HG02623 (cell line): ENCODE data around the gene RGL1.
"Not testable (repeated sequence)": the region's sequence is repeated elsewhere in the genome, so short reads cannot be mapped to it uniquely, and the experiment has no call there.

Source experiments
- ATAC-seq: cut with Tn5 transposase; IDR thresholded peaks from one replicate; pipeline ENCODE4 v1.9.1; 2021; ENCODE audit warnings: moderate library complexity; ENCODE audit not compliant: unreplicated experiment

RGL1 gene

GRCh38 chr1:183783767-183784637 is 20.9 kb upstream of the RGL1 start:
- ATAC-seq = no peak

- not testable (repeated sequence) for ATAC-seq
These were observed 19.0 kb upstream of the RGL1 start for GRCh38 chr1:183785921-183786320.

DNA sequence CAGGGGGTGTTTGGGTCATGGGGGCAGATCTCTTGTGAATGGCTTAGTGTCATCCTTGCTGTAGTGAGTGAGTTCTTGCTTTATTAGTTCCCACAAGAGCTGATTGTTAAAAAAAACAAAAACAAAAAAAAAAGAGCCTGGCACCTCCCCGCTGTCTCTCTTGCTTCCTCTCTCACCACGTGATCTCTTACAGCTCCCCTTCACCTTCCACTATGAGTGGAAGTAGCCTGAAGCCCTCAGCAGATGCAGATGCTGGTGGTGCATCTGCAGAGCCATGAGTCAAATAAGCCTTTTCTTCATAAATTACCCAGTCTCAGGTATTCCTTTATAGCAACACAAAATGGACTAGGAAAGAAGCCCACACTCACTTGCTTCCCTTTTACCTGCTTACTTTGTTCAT is 17.2 kb upstream of the RGL1 start:
- no peak for ATAC-seq

- no peak for ATAC-seq
These were observed 13.6 kb upstream of the RGL1 start for GRCh38 chr1:183791319-183791718.

DNA sequence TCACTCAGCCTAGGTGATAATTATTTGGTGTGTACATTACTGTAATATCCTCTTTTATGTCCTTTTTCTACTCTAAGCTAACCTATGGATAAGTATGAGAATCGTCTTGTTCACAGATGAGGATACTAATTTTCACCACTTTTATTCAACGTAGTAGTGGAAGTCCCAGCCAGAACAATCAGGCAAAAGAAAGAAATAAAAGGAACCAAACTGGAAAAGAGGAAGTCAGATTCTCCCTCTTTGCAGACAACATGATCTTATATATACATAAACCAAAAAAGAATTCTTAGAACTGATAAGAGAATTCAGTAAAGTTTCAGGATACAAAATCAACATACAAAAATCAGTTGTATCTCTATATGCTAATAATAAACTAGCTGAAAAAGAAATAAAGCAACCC is 12.6 kb upstream of the RGL1 start:
- ATAC-seq = no peak

- ATAC-seq = no peak
These were observed 10.8 kb upstream of the RGL1 start for GRCh38 chr1:183794088-183794487.

GRCh38 chr1:183800449-183800848 is 4.5 kb upstream of the RGL1 start:
- ATAC-seq = no peak

DNA sequence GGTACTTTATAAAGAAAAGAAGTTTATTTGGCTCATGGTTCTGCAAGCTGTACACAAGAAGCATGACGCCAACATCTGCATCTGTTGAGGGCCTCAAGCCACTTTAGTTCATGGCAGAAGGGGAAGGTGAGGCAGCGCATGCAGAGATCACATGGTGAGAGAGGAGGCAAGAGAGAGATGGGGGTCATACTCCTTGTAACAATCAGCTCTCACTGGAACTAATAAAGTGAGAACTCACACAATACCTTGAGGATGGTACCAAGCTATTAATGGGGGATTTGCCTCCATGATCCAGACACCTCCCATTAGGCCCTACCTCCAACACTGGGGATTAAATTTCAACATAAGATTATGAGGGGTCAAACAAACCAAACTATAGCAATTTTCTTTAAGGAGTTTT is 3.3 kb upstream of the RGL1 start:
- ATAC-seq = no peak

DNA sequence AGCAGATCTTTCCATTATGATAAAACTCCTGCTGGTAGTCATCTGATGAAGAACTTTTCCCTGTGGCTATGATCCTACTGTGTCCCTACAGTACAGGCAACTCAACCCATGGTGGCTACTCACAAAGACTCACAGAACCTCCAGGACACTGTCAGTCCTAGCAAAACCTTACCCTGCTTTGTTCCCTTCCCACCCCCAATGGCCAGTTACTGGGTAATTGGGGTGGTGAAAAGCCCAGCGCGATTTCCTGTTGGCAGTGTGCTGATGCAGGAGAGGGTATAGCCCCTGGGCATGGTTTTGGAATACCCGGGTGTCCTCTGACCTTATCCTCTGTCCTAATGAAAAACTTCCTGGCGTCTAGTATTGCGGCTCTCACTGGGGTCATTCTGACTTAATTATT is 533 bp upstream of the RGL1 start:
- ATAC-seq = no peak

DNA sequence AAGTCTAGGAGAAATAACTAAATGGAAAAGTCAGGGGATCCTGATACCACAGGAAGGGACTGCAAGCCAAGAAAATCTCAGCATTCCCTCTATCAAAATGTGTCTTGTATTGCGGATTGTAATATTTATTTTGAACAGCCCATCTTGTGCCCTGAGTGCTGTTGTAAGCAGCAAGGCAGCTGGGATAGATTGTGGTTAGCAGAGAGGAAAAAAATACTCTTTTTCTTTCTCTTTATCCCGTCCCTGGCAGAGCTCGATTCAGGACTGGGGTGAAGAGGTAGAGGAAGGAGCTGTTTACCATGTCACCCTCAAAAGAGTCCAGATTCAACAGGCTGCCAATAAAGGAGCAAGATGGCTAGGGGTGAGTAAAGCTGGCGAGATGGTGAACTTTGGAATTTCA is 1.2 kb downstream of the RGL1 start:
- no peak for ATAC-seq

GRCh38 chr1:183806675-183807074 is 1.8 kb downstream of the RGL1 start:
- ATAC-seq = no peak

DNA sequence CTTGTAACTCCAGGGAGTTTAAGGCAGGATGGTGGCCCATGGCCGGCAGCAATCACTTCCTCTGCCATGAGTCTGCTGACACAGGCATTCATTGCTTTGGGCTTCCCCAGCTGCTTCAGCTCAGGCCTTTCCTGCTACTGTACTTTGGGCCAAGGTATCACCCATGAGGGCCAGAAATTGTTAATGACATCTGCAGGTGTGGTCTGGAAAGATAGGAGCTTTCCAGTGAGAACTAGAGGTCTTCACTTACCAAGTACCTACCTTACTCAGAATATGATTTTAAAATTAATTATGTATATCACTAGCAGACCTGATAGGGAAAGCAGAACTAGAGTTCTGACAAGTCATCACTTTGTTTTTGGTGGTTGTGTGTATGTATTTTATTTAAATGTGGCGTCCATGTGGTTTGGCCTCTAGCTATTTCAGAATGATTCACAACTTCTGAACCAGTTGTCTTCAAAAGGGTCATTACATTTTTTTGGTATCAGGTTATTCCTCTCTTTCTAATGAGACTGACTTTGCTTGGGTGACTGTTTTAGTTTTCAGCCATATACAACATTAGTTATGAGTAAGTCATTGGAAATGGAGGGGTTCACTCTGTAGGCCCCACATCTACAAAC is 2.7 kb downstream of the RGL1 start:
- ATAC-seq = peak; percentile 53

- ATAC-seq = no peak
These were observed 3.5 kb downstream of the RGL1 start for GRCh38 chr1:183808296-183809027.

GRCh38 chr1:183810121-183810520 is 5.2 kb downstream of the RGL1 start:
- no peak for ATAC-seq

DNA sequence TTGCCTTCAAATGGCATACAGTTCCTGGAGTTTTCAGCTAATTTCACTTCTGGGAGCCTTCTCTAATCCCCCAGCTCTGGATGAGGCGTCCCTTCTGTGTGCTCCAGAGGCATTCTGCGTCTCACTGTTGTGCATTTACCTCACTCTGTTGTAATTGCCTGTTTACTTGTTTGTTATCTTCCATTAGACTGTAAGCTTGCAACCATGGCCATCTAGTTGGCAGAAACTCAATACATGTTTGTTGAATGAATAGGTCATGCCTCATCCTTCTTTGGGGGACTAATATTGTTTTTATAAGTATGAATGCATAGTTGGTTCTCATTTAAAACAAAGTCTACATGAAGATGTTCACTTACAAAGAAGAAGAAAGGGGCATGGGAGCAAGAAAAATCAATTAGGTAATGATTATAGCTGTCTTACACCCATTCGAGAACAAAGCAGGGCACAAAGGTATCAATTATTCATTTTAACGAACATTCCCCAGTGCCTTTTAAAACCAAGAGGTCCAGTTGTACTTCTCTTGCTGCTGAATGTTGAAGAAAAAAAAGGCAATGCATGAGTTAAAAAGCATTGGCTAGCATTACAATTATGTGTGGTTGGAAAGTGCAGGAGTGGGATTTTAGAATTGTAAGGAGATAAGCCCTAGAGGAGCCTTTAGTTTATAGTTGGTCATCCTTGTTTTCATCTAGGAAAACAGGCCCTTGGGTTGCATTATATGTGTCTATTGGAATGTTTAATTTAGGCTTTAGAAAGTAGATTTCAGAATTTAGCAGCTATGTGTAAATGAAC is 6.0 kb downstream of the RGL1 start:
- no peak for ATAC-seq

GRCh38 chr1:183812128-183812527 is 7.2 kb downstream of the RGL1 start:
- no peak for ATAC-seq

GRCh38 chr1:183812686-183813569 is 8.0 kb downstream of the RGL1 start:
- ATAC-seq = no peak

- no peak for ATAC-seq
These were observed 9.3 kb downstream of the RGL1 start for GRCh38 chr1:183814121-183814681.

DNA sequence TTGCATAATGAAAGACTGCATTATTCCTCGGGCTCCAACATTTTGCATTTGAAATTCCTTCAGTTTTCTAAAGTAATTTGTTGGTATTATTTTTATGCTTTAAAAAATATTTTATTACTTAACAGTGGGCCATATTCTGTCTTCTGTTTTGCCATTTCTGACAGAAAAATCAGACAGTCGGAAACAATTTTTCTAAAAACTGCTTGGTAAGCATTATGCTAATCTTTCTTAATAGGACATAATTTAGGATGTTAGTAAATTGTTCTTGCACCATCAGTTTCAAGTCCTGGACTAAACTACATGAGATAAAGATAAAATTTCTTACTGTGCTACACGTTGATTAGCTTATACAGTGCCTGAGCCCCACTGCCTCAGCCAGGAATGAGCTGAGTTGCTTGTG is 11.2 kb downstream of the RGL1 start:
- no peak for ATAC-seq
